Measurements from ENCODE around the gene LRIG1. TPM values are rescaled to one million over a fixed set of nuclear protein-coding genes. Genes with fewer than 3 reads are reported as not detected.

The LRIG1 gene
- total and polyA plus RNA-seq, 2 experiments from 2014 or later, result 8.2 to 13.3 TPM

- H2AFZ ChIP-seq, result no peak overlapping the region
- no peaks in the 10 kb centered on the region for H4K20me1 ChIP-seq (ENCODE audit: insufficient read depth, poor library complexity, severe bottlenecking)
- WGBS (ENCODE audit: low lambda C conversion rate, missing lambda C conversion rate), result 91% methylated on average over 24 of the region's 24 CpGs
- no peaks in the 10 kb centered on the region for H3K9me3 ChIP-seq (ENCODE audit: low read depth)
- no peak overlapping the region for H3K4me3 ChIP-seq
- TF ChIP-seq EZH2 (IDR thresholded peaks at IDR 0.05; ENCODE audit: borderline replicate concordance) (no peak), CTCF (IDR thresholded peaks at IDR 0.05; ENCODE audit: poor library complexity) (no peak), EZH2phosphoT487 (IDR thresholded peaks at IDR 0.05; ENCODE audit: low read depth, severe bottlenecking, unreplicated experiment) (no peak)
- no peaks in the 10 kb centered on the region for H3K36me3 ChIP-seq (replicated peaks; ENCODE audit: insufficient read depth, low read depth)
- no peak overlapping the region for H3K4me2 ChIP-seq
- H3K79me2 ChIP-seq, result no peaks in the 10 kb centered on the region
- no peaks in the 10 kb centered on the region for H3K9me2 ChIP-seq (replicated peaks; ENCODE audit: insufficient read depth)
- H3K27me3 ChIP-seq, result no peaks in the 10 kb centered on the region
- no peak overlapping the region for H3K27ac ChIP-seq
- H3K4me1 ChIP-seq (ENCODE audit: insufficient read depth), result peaks cover 8% of the 10 kb centered on the region
- no peak for DNase-seq (ENCODE audit: low spot score)
These were observed 88.6 kb downstream of the LRIG1 start for GRCh38 chr3:66411961-66412887.

- Histone ChIP-seq H3K27me3 (no peaks in the 10 kb centered on the region), H4K20me1 (ENCODE audit: insufficient read depth, poor library complexity, severe bottlenecking) (no peaks in the 10 kb centered on the region), H3K4me3 (no peak overlapping the region), H3K9me3 (ENCODE audit: low read depth) (no peaks in the 10 kb centered on the region), H3K9me2 (replicated peaks; ENCODE audit: insufficient read depth) (no peaks in the 10 kb centered on the region), H3K36me3 (replicated peaks; ENCODE audit: insufficient read depth, low read depth) (no peaks in the 10 kb centered on the region), H3K4me1 (ENCODE audit: insufficient read depth) (peaks cover 3% of the 10 kb centered on the region), H3K4me2 (no peak overlapping the region), H3K79me2 (no peaks in the 10 kb centered on the region), H2AFZ (no peak overlapping the region), H3K27ac (no peak overlapping the region)
- no peak for DNase-seq (ENCODE audit: low spot score)
- 83% methylated on average over 8 of the region's 8 CpGs for WGBS (ENCODE audit: low lambda C conversion rate, missing lambda C conversion rate)
- TF ChIP-seq EZH2 (IDR thresholded peaks at IDR 0.05; ENCODE audit: borderline replicate concordance) (no peak), CTCF (IDR thresholded peaks at IDR 0.05; ENCODE audit: poor library complexity) (no peak), EZH2phosphoT487 (IDR thresholded peaks at IDR 0.05; ENCODE audit: low read depth, severe bottlenecking, unreplicated experiment) (no peak)
These were observed 89.3 kb downstream of the LRIG1 start for GRCh38 chr3:66411474-66411873.

GRCh38 chr3:66410976-66411375, 89.8 kb downstream of the LRIG1 start:
- Histone ChIP-seq H3K4me2 (no peak overlapping the region), H3K27me3 (no peaks in the 10 kb centered on the region), H3K27ac (no peak overlapping the region), H3K4me3 (no peak overlapping the region), H3K36me3 (replicated peaks; ENCODE audit: insufficient read depth, low read depth) (no peaks in the 10 kb centered on the region), H3K9me2 (replicated peaks; ENCODE audit: insufficient read depth) (no peaks in the 10 kb centered on the region), H3K4me1 (ENCODE audit: insufficient read depth) (no peaks in the 10 kb centered on the region), H4K20me1 (ENCODE audit: insufficient read depth, poor library complexity, severe bottlenecking) (no peaks in the 10 kb centered on the region), H3K9me3 (ENCODE audit: low read depth) (no peaks in the 10 kb centered on the region), H2AFZ (no peak overlapping the region), H3K79me2 (no peaks in the 10 kb centered on the region)
- TF ChIP-seq EZH2phosphoT487 (IDR thresholded peaks at IDR 0.05; ENCODE audit: low read depth, severe bottlenecking, unreplicated experiment) (no peak), CTCF (IDR thresholded peaks at IDR 0.05; ENCODE audit: poor library complexity) (no peak), EZH2 (IDR thresholded peaks at IDR 0.05; ENCODE audit: borderline replicate concordance) (no peak)
- 93% methylated on average over 7 of the region's 7 CpGs for WGBS (ENCODE audit: low lambda C conversion rate, missing lambda C conversion rate)
- no peak for DNase-seq (ENCODE audit: low spot score)
